Body of pancreas (tissue), 4 donors: ENCODE data around the gene GATAD2B.

Experiments
- CTCF ChIP-seq, 7 experiments: fragments of 450-650 bp in 4 of 7; fragments of 200-600 bp in 3 of 7; sonication (generic) in 3 of 7; IDR thresholded peaks; one replicate each; pipeline ENCODE4 v1.5.1; 2016 to 2019; ENCODE audit warnings: antibody characterized with exemption in 7 of 7
- POLR2A ChIP-seq, 3 donors: fragments of 450-650 bp; IDR thresholded peaks; one replicate each; pipeline ENCODE4 v1.6.1; 2016; ENCODE audit warnings: antibody characterized with exemption in 3 of 3, mild to moderate bottlenecking in 2 of 3

GRCh38 chr1:153899509-153899908 is 23.3 kb downstream of the GATAD2B start:
- TF ChIP-seq CTCF (IDR thresholded peaks at IDR 0.05) (no peak), POLR2A (IDR thresholded peaks at IDR 0.05) (no peak)
